Bronchial epithelial cell (primary cell): Measurements from ENCODE around the gene ZFX. TPM values are rescaled to one million over a fixed set of nuclear protein-coding genes. Genes with fewer than 3 reads are reported as not detected.
A peak's percentile ranks its signal among the peaks of the same experiment; 100 is the strongest.

Experiments
- DNase-seq: peaks from one replicate; pipeline ENCODE4 v3.0.0-alpha.2; 2010; ENCODE audit warnings: low read depth
- FAIRE-seq: peaks from 2 replicates; lab custom pipeline; 2011; peaks lifted over from hg19 to GRCh38; lab: Jason Lieb, UNC
- H3K27me3 ChIP-seq: 2 replicates; pipeline ENCODE4 v1.5.1; 2011; ENCODE audit warnings: low read length; ENCODE audit not compliant: control insufficient read depth, insufficient read depth
- H3K36me3 ChIP-seq: 2 replicates; pipeline ENCODE4 v1.5.1; 2011; ENCODE audit warnings: low read length; ENCODE audit not compliant: control insufficient read depth, insufficient read depth
- H3K4me3 ChIP-seq: 2 replicates; pipeline ENCODE4 v1.5.1; 2011; ENCODE audit warnings: mild to moderate bottlenecking, low read depth, low read length, control low read depth
- CTCF ChIP-seq: IDR thresholded peaks from 2 replicates; pipeline ENCODE4 v1.5.1; 2011; ENCODE audit warnings: mild to moderate bottlenecking, moderate library complexity, low read length, control low read depth, inconsistent platforms; ENCODE audit not compliant: insufficient read depth, severe bottlenecking
- total RNA-seq: library from RNA; depleted of rRNA; stranded (reverse); fragments of >200 nt; gene quantifications from 2 replicates; pipeline ENCODE4 v1.2.1, GENCODE V29; 2014

ZFX gene
- total RNA-seq, 1 donor from 2014 or later: 30.8 TPM

- Histone ChIP-seq H3K27me3 (no peaks in the 10 kb centered on the region), H3K36me3 (no peaks in the 10 kb centered on the region), H3K4me3 (peak overlapping the region; percentile 62)
- TF ChIP-seq CTCF: no peak
- DNase-seq (no peak), FAIRE-seq (no peak)
These were observed 786 bp upstream of the ZFX start for GRCh38 chrX:24148535-24149350.

- peak; percentile 43 for TF ChIP-seq CTCF
- H3K27me3 ChIP-seq: no peaks in the 10 kb centered on the region
- peak overlapping the region; percentile 62 for H3K4me3 ChIP-seq
- FAIRE-seq (no peak), DNase-seq (peak; percentile 51)
- no peaks in the 10 kb centered on the region for H3K36me3 ChIP-seq
These were observed 692 bp downstream of the ZFX start for GRCh38 chrX:24150051-24150790.

GRCh38 chrX:24150898-24151297 is 1.4 kb downstream of the ZFX start:
- H3K27me3 ChIP-seq: no peaks in the 10 kb centered on the region
- DNase-seq: no peak
- peak overlapping the region; percentile 62 for H3K4me3 ChIP-seq
- TF ChIP-seq CTCF: no peak
- no peak for FAIRE-seq
- H3K36me3 ChIP-seq: no peaks in the 10 kb centered on the region

GRCh38 chrX:24151513-24151912 is 2.0 kb downstream of the ZFX start:
- H3K4me3 ChIP-seq: peak overlapping the region; percentile 62
- FAIRE-seq (no peak), DNase-seq (no peak)
- no peak for TF ChIP-seq CTCF
- H3K36me3 ChIP-seq: no peaks in the 10 kb centered on the region
- H3K27me3 ChIP-seq: no peaks in the 10 kb centered on the region

GRCh38 chrX:24153178-24153795 is 3.8 kb downstream of the ZFX start:
- DNase-seq (no peak), FAIRE-seq (no peak)
- no peak for TF ChIP-seq CTCF
- Histone ChIP-seq H3K4me3 (no peak overlapping the region), H3K27me3 (no peaks in the 10 kb centered on the region), H3K36me3 (no peaks in the 10 kb centered on the region)
